ENCODE measurements around the gene GRPEL1. TPM values are rescaled to one million over a fixed set of nuclear protein-coding genes. Genes with fewer than 3 reads are reported as not detected.

The GRPEL1 gene
- total and polyA plus RNA-seq, 3 experiments from 2014 or later: 54.8 to 94.5 (median 94.0) TPM

DNA sequence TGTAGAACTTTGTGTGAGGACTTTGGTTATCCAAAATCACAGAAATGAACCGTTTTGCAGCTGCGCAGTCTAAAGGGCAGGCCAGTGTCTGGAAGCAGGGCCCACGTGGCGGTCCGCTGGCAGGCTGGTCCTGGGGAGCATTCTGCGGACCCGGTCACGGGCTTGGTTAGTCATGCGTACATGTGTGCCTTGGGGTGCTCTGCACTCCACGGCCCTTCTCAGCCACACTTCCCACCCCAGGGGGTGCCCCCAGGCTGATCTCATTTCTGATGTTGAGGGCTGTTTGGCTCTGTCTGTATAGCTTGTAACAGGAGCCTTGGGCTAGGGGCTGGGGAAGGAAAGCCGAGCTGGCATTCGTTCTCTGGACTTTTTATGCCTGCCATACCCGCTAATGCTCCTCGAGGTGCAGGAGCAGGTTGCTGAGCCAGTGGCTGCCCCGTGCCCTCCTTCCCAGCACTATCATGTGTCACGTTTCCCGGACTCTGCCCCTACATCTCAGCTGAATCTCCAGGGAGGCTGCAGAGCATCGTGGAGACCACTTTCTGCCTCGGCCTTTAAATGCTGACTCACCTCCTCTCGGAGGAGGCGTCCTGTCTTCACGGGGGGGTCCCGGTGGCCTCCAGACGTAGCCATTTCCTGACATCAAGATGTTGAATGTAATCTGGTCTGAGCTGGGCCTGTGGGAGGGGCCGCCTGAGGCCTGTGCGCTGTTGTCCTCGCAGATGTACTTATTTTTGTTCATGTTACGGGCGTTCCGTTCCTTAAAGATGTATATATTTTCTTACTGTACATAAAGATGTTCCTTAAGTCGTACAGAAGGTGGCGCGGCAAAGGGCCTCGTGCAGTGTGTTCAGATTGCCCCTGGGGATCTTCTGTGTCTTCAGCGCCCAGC lies 36.1 kb downstream of the GRPEL1 start:
- Histone ChIP-seq H3K4me1 (ENCODE audit: insufficient read depth, low read length) (no peaks in the 10 kb centered on the region), H3K27ac (ENCODE audit: low read depth, low read length) (no peak overlapping the region), H3K36me3 (ENCODE audit: insufficient read depth, low read length) (peaks cover 18% of the 10 kb centered on the region), H3K27me3 (ENCODE audit: insufficient read depth, low read length, poor library complexity, severe bottlenecking) (no peaks in the 10 kb centered on the region), H3K9me3 (ENCODE audit: low read length) (no peaks in the 10 kb centered on the region), H3K4me3 (ENCODE audit: low read length) (no peak overlapping the region)
- ChIA-PET CTCF (no interaction called here), POLR2A (no interaction called here)
- Mint-ChIP-seq H3K4me3 (no peak overlapping the region), H3K27ac (peak overlapping the region in 1 of 8 donors; percentile 11), H3K27me3 (no peaks in the 10 kb centered on the region), H3K4me1 (no peaks in the 10 kb centered on the region), H3K36me3 (peaks cover 0 to 54% (median 12%) of the 10 kb centered on the region in 3 donors), H3K9me3 (no peaks in the 10 kb centered on the region)
- DNase-seq: no peak

DNA sequence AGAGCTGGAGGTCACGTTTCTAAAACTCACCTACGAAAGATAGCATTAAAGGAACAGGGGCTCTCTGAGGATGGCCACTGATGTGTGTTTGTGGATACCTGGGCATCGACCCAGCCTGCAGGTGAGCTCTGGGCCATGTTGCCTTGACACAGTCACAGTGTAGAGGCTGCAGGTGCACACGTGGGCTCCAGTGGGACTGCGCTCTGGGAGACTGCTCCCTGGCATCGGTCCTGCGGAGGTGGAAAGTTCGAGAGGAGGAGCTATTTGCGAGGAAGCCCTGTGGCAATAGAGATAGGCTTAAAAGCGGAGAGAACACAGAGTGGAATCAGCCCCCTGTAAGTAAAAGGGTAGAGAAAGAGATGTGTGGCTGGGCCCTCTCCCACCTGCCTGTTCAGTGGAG lies 37.0 kb downstream of the GRPEL1 start:
- Histone ChIP-seq H3K4me3 (ENCODE audit: low read length) (no peak overlapping the region), H3K4me1 (ENCODE audit: insufficient read depth, low read length) (no peaks in the 10 kb centered on the region), H3K36me3 (ENCODE audit: insufficient read depth, low read length) (peaks cover 18% of the 10 kb centered on the region), H3K27ac (ENCODE audit: low read depth, low read length) (no peak overlapping the region), H3K9me3 (ENCODE audit: low read length) (no peaks in the 10 kb centered on the region), H3K27me3 (ENCODE audit: insufficient read depth, low read length, poor library complexity, severe bottlenecking) (no peaks in the 10 kb centered on the region)
- ChIA-PET CTCF (interaction anchor here (1.0 to 1.6 kb wide), 3 partner anchors 40 to 56 kb away, joined by 3 read pairs; no protein-coding TSS in a partner anchor), POLR2A (no interaction called here)
- Mint-ChIP-seq H3K4me1 (no peaks in the 10 kb centered on the region), H3K27ac (peak overlapping the region in 2 of 8 donors; percentile 42 to 52), H3K27me3 (no peaks in the 10 kb centered on the region), H3K36me3 (peaks cover 0 to 63% (median 16%) of the 10 kb centered on the region in 3 donors), H3K4me3 (no peak overlapping the region), H3K9me3 (no peaks in the 10 kb centered on the region)
- no peak for DNase-seq

DNA sequence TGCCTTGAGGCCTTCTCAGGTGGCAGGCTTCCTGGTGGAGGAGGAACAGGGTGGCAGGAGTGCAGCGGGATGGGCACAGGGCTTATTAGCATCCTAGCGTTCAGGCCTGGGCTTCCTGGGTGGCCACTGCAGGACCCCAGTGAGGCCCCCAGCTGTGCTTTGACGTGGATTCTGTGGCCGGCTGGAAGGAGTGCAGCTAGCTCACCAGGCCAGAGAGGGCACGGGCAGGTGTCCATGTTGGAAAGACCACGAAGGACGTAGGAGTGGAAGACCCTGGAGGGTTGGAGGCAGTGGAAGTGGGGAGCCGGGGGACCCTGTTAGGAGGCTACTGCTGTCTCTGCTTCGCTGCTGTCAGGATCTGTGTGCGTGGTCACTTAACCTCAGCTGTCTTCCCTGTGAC lies 37.9 kb downstream of the GRPEL1 start:
- ChIA-PET POLR2A (no interaction called here), CTCF (interaction anchor here (1.6 to 2.1 kb wide), 2 partner anchors 15 to 40 kb away, joined by 3 to 5 read pairs; no protein-coding TSS in a partner anchor)
- H3K27me3 Mint-ChIP-seq: no peaks in the 10 kb centered on the region
- Histone ChIP-seq H3K27ac (ENCODE audit: low read depth, low read length) (no peak overlapping the region), H3K4me1 (ENCODE audit: insufficient read depth, low read length) (no peaks in the 10 kb centered on the region), H3K36me3 (ENCODE audit: insufficient read depth, low read length) (peaks cover 20% of the 10 kb centered on the region), H3K9me3 (ENCODE audit: low read length) (no peaks in the 10 kb centered on the region), H3K27me3 (ENCODE audit: insufficient read depth, low read length, poor library complexity, severe bottlenecking) (no peaks in the 10 kb centered on the region), H3K4me3 (ENCODE audit: low read length) (no peak overlapping the region)
- no peak overlapping the region for H3K4me3 Mint-ChIP-seq
- H3K27ac Mint-ChIP-seq: no peak overlapping the region
- no peaks in the 10 kb centered on the region for H3K9me3 Mint-ChIP-seq
- no peaks in the 10 kb centered on the region for H3K4me1 Mint-ChIP-seq
- peaks cover 0 to 71% (median 16%) of the 10 kb centered on the region in 3 donors for H3K36me3 Mint-ChIP-seq
- no peak for DNase-seq

DNA sequence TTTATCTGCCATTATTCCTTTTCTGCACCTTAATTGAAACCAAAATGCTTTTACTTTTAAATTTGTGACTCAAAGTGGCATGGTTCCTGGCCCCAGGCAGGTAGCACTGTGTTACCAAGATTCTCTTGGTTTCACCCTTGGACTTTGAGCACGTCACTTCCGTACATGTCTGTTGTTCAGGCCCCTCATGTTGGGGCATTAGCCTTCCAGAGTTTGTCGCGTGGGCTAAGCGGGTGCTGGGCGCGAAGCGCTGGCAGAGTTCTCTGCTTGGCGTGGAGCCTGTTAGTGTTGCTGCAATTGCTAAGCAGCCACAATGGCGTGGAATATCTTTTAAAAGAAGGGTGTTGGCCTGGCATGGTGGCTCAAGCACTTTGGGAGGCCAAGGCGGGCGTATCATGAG lies 38.7 kb downstream of the GRPEL1 start:
- no peaks in the 10 kb centered on the region for H3K9me3 ChIP-seq (ENCODE audit: low read length)
- H3K27ac ChIP-seq (ENCODE audit: low read depth, low read length): no peak overlapping the region
- peak overlapping the region in 1 of 8 donors; percentile 27 for H3K27ac Mint-ChIP-seq
- H3K27me3 ChIP-seq (ENCODE audit: insufficient read depth, low read length, poor library complexity, severe bottlenecking): no peaks in the 10 kb centered on the region
- no peaks in the 10 kb centered on the region for H3K4me1 ChIP-seq (ENCODE audit: insufficient read depth, low read length)
- H3K4me1 Mint-ChIP-seq: no peaks in the 10 kb centered on the region
- CTCF ChIA-PET: interaction anchor here (1.2 to 2.1 kb wide), 2 partner anchors 14 to 16 kb away, joined by 3 to 5 read pairs; partner anchors contain the start of gene TADA2B
- H3K4me3 ChIP-seq (ENCODE audit: low read length): no peak overlapping the region
- no peaks in the 10 kb centered on the region for H3K9me3 Mint-ChIP-seq
- no peaks in the 10 kb centered on the region for H3K27me3 Mint-ChIP-seq
- H3K36me3 ChIP-seq (ENCODE audit: insufficient read depth, low read length): peaks cover 22% of the 10 kb centered on the region
- POLR2A ChIA-PET: no interaction called here
- H3K4me3 Mint-ChIP-seq: no peak overlapping the region
- peaks cover 0 to 78% (median 16%) of the 10 kb centered on the region in 3 donors for H3K36me3 Mint-ChIP-seq
- DNase-seq: no peak

DNA sequence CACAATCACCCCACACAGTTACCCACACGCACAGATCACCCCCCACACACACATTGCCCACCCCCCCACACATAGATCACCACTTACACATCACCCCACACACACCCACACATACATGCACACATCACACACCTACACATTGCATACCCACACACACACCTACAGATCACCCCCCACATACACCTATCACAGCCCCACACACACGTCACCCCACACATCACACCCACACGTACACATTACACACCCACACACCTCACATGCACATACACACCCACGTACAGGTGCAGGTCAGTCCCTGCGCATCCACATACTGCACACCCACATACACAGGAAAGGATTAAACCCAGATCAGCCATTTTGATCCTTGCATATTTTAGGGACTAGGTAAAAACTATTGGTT lies 40.0 kb downstream of the GRPEL1 start:
- no peak overlapping the region for H3K27ac ChIP-seq (ENCODE audit: low read depth, low read length)
- peaks cover 0 to 89% (median 16%) of the 10 kb centered on the region in 3 donors for H3K36me3 Mint-ChIP-seq
- no peaks in the 10 kb centered on the region for H3K27me3 Mint-ChIP-seq
- H3K4me3 ChIP-seq (ENCODE audit: low read length): no peak overlapping the region
- no peaks in the 10 kb centered on the region for H3K27me3 ChIP-seq (ENCODE audit: insufficient read depth, low read length, poor library complexity, severe bottlenecking)
- ChIA-PET CTCF (no interaction called here), POLR2A (interaction anchor here (0.7 kb wide), 1 partner anchor 779 kb away, joined by 3 read pairs; no protein-coding TSS in a partner anchor)
- H3K27ac Mint-ChIP-seq: no peak overlapping the region
- H3K9me3 ChIP-seq (ENCODE audit: low read length): no peaks in the 10 kb centered on the region
- H3K4me1 ChIP-seq (ENCODE audit: insufficient read depth, low read length): no peaks in the 10 kb centered on the region
- DNase-seq: no peak
- no peaks in the 10 kb centered on the region for H3K4me1 Mint-ChIP-seq
- peaks cover 22% of the 10 kb centered on the region for H3K36me3 ChIP-seq (ENCODE audit: insufficient read depth, low read length)
- no peaks in the 10 kb centered on the region for H3K9me3 Mint-ChIP-seq
- no peak overlapping the region for H3K4me3 Mint-ChIP-seq

DNA sequence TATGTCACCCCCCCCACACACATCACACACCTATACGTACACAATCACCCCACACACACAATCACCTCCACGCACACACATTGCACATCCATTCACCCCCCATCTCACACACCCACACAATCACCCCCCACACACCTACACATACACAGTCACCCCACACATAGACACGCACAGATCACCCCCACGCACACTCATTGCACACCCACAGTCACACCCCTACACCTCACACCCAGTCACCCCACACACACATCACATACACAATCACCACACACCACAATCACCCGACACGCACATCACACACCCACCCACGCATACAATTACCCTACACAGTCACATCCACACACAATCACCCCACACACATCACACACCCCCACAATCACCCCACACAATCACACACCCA lies 40.6 kb downstream of the GRPEL1 start:
- Mint-ChIP-seq H3K9me3 (no peaks in the 10 kb centered on the region), H3K4me3 (no peak overlapping the region), H3K4me1 (no peaks in the 10 kb centered on the region), H3K27ac (peak overlapping the region in 1 of 8 donors; percentile 2), H3K27me3 (no peaks in the 10 kb centered on the region), H3K36me3 (peaks cover 0 to 88% (median 16%) of the 10 kb centered on the region in 3 donors)
- Histone ChIP-seq H3K9me3 (ENCODE audit: low read length) (no peaks in the 10 kb centered on the region), H3K27ac (ENCODE audit: low read depth, low read length) (no peak overlapping the region), H3K36me3 (ENCODE audit: insufficient read depth, low read length) (peaks cover 22% of the 10 kb centered on the region), H3K27me3 (ENCODE audit: insufficient read depth, low read length, poor library complexity, severe bottlenecking) (no peaks in the 10 kb centered on the region), H3K4me1 (ENCODE audit: insufficient read depth, low read length) (no peaks in the 10 kb centered on the region), H3K4me3 (ENCODE audit: low read length) (no peak overlapping the region)
- DNase-seq: no peak
- CTCF ChIA-PET: no interaction called here
- POLR2A ChIA-PET: no interaction called here

DNA sequence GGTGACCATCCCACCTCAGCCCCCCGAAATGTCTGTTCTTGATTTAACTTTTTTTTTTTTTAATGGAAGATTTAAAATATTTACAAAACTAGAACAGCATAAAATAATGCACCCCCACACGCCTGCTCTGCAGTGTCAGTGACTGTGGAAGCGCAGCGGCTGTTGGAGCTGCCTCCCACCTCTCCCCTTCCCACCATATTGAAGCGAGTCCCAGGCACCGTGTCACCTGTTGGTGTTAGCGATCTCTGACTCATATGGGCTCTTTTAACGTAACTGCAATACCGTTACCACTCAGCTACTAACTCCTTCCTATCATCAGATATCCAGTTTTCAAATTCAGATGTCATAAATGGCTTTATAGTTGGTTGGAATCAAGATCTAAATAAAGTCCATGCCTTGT lies 41.8 kb downstream of the GRPEL1 start:
- H3K4me1 ChIP-seq (ENCODE audit: insufficient read depth, low read length): no peaks in the 10 kb centered on the region
- DNase-seq: no peak
- H3K36me3 Mint-ChIP-seq: peaks cover under 1 to 87% (median 17%) of the 10 kb centered on the region in 3 donors
- H3K27me3 ChIP-seq (ENCODE audit: insufficient read depth, low read length, poor library complexity, severe bottlenecking): no peaks in the 10 kb centered on the region
- peaks cover 21% of the 10 kb centered on the region for H3K36me3 ChIP-seq (ENCODE audit: insufficient read depth, low read length)
- H3K4me3 Mint-ChIP-seq: no peak overlapping the region
- no peaks in the 10 kb centered on the region for H3K4me1 Mint-ChIP-seq
- no peaks in the 10 kb centered on the region for H3K27me3 Mint-ChIP-seq
- no peak overlapping the region for H3K4me3 ChIP-seq (ENCODE audit: low read length)
- H3K27ac ChIP-seq (ENCODE audit: low read depth, low read length): no peak overlapping the region
- H3K27ac Mint-ChIP-seq: peak overlapping the region in 1 of 8 donors; percentile 40
- no peaks in the 10 kb centered on the region for H3K9me3 ChIP-seq (ENCODE audit: low read length)
- ChIA-PET POLR2A (no interaction called here), CTCF (no interaction called here)
- no peaks in the 10 kb centered on the region for H3K9me3 Mint-ChIP-seq

DNA sequence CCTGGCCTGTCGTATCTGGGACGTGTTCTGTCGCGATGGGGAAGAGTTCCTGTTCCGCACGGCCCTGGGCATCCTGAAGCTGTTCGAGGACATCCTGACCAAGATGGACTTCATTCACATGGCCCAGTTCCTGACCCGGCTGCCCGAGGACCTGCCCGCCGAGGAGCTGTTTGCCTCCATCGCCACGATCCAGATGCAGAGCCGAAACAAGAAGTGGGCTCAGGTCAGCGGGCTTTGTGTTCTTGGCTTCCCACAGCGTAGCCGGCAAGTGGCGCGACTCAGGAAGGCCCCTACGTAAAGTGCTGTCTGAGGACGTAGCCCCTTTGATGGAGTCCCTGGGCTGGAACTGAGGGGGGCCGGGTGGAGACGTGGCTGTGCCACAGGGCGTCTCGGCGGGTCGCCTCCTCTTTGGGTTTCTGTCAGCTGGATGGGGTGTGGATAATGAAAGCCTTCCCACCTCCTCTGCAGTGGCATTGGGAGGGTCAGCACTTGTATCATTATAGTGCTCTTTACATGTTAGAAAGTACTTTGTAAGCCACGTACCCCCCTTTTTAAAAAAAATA lies 42.7 kb downstream of the GRPEL1 start:
- ChIA-PET CTCF (no interaction called here), POLR2A (no interaction called here)
- H3K9me3 Mint-ChIP-seq: no peaks in the 10 kb centered on the region
- H3K27me3 Mint-ChIP-seq: no peaks in the 10 kb centered on the region
- no peak overlapping the region for H3K4me3 ChIP-seq (ENCODE audit: low read length)
- H3K4me3 Mint-ChIP-seq: no peak overlapping the region
- no peaks in the 10 kb centered on the region for H3K27me3 ChIP-seq (ENCODE audit: insufficient read depth, low read length, poor library complexity, severe bottlenecking)
- H3K4me1 Mint-ChIP-seq: no peaks in the 10 kb centered on the region
- H3K27ac Mint-ChIP-seq: no peak overlapping the region
- no peak overlapping the region for H3K27ac ChIP-seq (ENCODE audit: low read depth, low read length)
- no peaks in the 10 kb centered on the region for H3K9me3 ChIP-seq (ENCODE audit: low read length)
- DNase-seq: no peak
- no peaks in the 10 kb centered on the region for H3K4me1 ChIP-seq (ENCODE audit: insufficient read depth, low read length)
- peaks cover 4 to 86% (median 10%) of the 10 kb centered on the region in 3 donors for H3K36me3 Mint-ChIP-seq
- peaks cover 12% of the 10 kb centered on the region for H3K36me3 ChIP-seq (ENCODE audit: insufficient read depth, low read length)
